ENCODE measurements around the gene ACAN. TPM values are rescaled to one million over a fixed set of nuclear protein-coding genes. Genes with fewer than 3 reads are reported as not detected.

The ACAN gene
- polyA plus RNA-seq, 1 of the 3 experiments (the other 2 are of a cell fraction), result not detected

GRCh38 chr15:88913850-88914169 is 110.6 kb downstream of the ACAN start:
- Histone ChIP-seq H3K4me3 (ENCODE audit: low read depth in 2 of 2, low read length in 1 of 2) (peak overlapping the region; percentile 69 to 94), H3K36me3 (replicated peaks in 1 of 2; ENCODE audit: control insufficient read depth in 1 of 2, insufficient read depth in 2 of 2, low read length in 1 of 2) (peaks cover 0 to 5% of the 10 kb centered on the region in 2 experiments), H2AFZ (ENCODE audit: low read depth) (peak overlapping the region; percentile 86), H3K4me2 (peak overlapping the region; percentile 98), H3K27ac (ENCODE audit: low read depth in 2 of 2, low read length in 1 of 2) (peak overlapping the region; percentile 51 to 68), H3K27me3 (ENCODE audit: insufficient read depth) (no peaks in the 10 kb centered on the region), H3K9me3 (no peaks in the 10 kb centered on the region), H4K20me1 (ENCODE audit: insufficient read depth) (no peaks in the 10 kb centered on the region), H3K79me2 (ENCODE audit: insufficient read depth) (peaks cover 19% of the 10 kb centered on the region; the same call in 1 of the 2 replicates), H3K9ac (peak overlapping the region; percentile 95; the same call in 1 of the 2 replicates), H3K4me1 (ENCODE audit: control insufficient read depth in 1 of 2, insufficient read depth in 2 of 2, low read depth in 1 of 2, low read length in 1 of 2) (peaks cover 7 to 9% of the 10 kb centered on the region in 2 experiments; a peak in 2 of 4 replicates), H3K9me2 (no peaks in the 10 kb centered on the region), H3F3A (replicated peaks; ENCODE audit: insufficient read depth) (peaks cover 4% of the 10 kb centered on the region)
- POLR2A ChIA-PET, result no interaction called here
- 68% methylated on average over 4 of the region's 4 CpGs for whole genome bisulfite sequencing (ENCODE audit: low lambda C conversion rate)
- CTCF ChIA-PET, result interaction anchor here (1.0 to 3.0 kb wide), 3 partner anchors 9 to 128 kb away, joined by 4 to 18 read pairs (median 7); no protein-coding TSS in a partner anchor
- no peak for DNase-seq
- TF ChIP-seq TEAD4 (IDR thresholded peaks at IDR 0.05; ENCODE audit: borderline replicate concordance, insufficient read depth), result no peak
- no peak for TF ChIP-seq USF1 (IDR thresholded peaks at IDR 0.05; ENCODE audit: borderline replicate concordance, low read depth)
- TF ChIP-seq YY1 (IDR thresholded peaks at IDR 0.05; ENCODE audit: low read depth), result no peak
- no peak for TF ChIP-seq MEF2A (IDR thresholded peaks at IDR 0.05; ENCODE audit: borderline replicate concordance, low read depth)
- TF ChIP-seq SMC3 (IDR thresholded peaks at IDR 0.05; ENCODE audit: low read depth, low read length), result no peak
- TF ChIP-seq EP300 (IDR thresholded peaks at IDR 0.05; ENCODE audit: borderline replicate concordance in 1 of 2, low read depth in 1 of 2, low read length in 1 of 2), result no peak
- no peak for TF ChIP-seq MAX (IDR thresholded peaks at IDR 0.05; ENCODE audit: low read depth)
- no peak for TF ChIP-seq SIN3A (IDR thresholded peaks at IDR 0.05; ENCODE audit: borderline replicate concordance, low read depth, low read length)
- TF ChIP-seq TAF1 (IDR thresholded peaks at IDR 0.05; ENCODE audit: borderline replicate concordance, low read depth, low read length), result no peak

GRCh38 chr15:88915354-88915753 is 112.1 kb downstream of the ACAN start:
- no peak overlapping the region for H3K4me2 ChIP-seq
- no peaks in the 10 kb centered on the region for H3K9me2 ChIP-seq
- no peak for DNase-seq
- ChIA-PET CTCF (interaction anchor here (1.0 to 3.0 kb wide), 3 partner anchors 10 to 292 kb away, joined by 3 to 18 read pairs (median 7); no protein-coding TSS in a partner anchor), POLR2A (no interaction called here)
- H3K9ac ChIP-seq, result no peak overlapping the region
- H3K9me3 ChIP-seq, result no peaks in the 10 kb centered on the region
- no peak overlapping the region for H2AFZ ChIP-seq (ENCODE audit: low read depth)
- H4K20me1 ChIP-seq (ENCODE audit: insufficient read depth), result no peaks in the 10 kb centered on the region
- no peaks in the 10 kb centered on the region for H3K36me3 ChIP-seq (replicated peaks in 1 of 2; ENCODE audit: control insufficient read depth in 1 of 2, insufficient read depth in 2 of 2, low read length in 1 of 2)
- no peaks in the 10 kb centered on the region for H3K27me3 ChIP-seq (ENCODE audit: insufficient read depth)
- WGBS (ENCODE audit: low lambda C conversion rate), result 92% methylated on average over 10 of the region's 10 CpGs
- H3K4me1 ChIP-seq (ENCODE audit: control insufficient read depth in 1 of 2, insufficient read depth in 2 of 2, low read depth in 1 of 2, low read length in 1 of 2), result peaks cover 9 to 15% of the 10 kb centered on the region in 2 experiments; a peak in 2 of 4 replicates
- H3K4me3 ChIP-seq (ENCODE audit: low read depth in 2 of 2, low read length in 1 of 2), result no peak overlapping the region
- H3F3A ChIP-seq (replicated peaks; ENCODE audit: insufficient read depth), result peaks cover 4% of the 10 kb centered on the region
- no peak overlapping the region for H3K27ac ChIP-seq (ENCODE audit: low read depth in 2 of 2, low read length in 1 of 2)
- H3K79me2 ChIP-seq (ENCODE audit: insufficient read depth), result peaks cover 17% of the 10 kb centered on the region; the same call in 1 of the 2 replicates
- TF ChIP-seq SIN3A (IDR thresholded peaks at IDR 0.05; ENCODE audit: borderline replicate concordance, low read depth, low read length) (no peak), NRF1 (IDR thresholded peaks at IDR 0.05; ENCODE audit: low read depth, low read length) (no peak), IRF3 (IDR thresholded peaks at IDR 0.05; ENCODE audit: low read depth, low read length) (no peak), NFIC (IDR thresholded peaks at IDR 0.05; ENCODE audit: borderline replicate concordance) (no peak), RAD21 (IDR thresholded peaks at IDR 0.05; ENCODE audit: low read length) (no peak), ZBTB33 (IDR thresholded peaks at IDR 0.05; ENCODE audit: borderline replicate concordance, low read depth) (no peak), MEF2A (IDR thresholded peaks at IDR 0.05; ENCODE audit: borderline replicate concordance, low read depth) (no peak), RFX5 (IDR thresholded peaks at IDR 0.05; ENCODE audit: low read length) (no peak), TEAD4 (IDR thresholded peaks at IDR 0.05; ENCODE audit: borderline replicate concordance, insufficient read depth) (no peak), MAX (IDR thresholded peaks at IDR 0.05; ENCODE audit: low read depth) (no peak), FOXM1 (IDR thresholded peaks at IDR 0.05; ENCODE audit: low read depth) (no peak), JUND (IDR thresholded peaks at IDR 0.05) (no peak), ELF1 (IDR thresholded peaks at IDR 0.05) (no peak), MXI1 (IDR thresholded peaks at IDR 0.05; ENCODE audit: low read depth, low read length) (no peak), REST (IDR thresholded peaks at IDR 0.05; ENCODE audit: low read depth, low read length) (no peak)

All from SK-N-SH (cell line).